Dendritic cell treated with granulocyte-macrophage colony-stimulating factor and Interleukin-4, amounts not matched to agents 40 ng/mL and 50 ng/mL, for 4 days (primary cell): Measurements from ENCODE around the gene SLC22A4.
A peak's percentile ranks its signal among the peaks of the same experiment; 100 is the strongest.

Experiments
- H3K27ac Mint-ChIP-seq: one replicate; pipeline ENCODE4 v1.8.0; 2022; ENCODE audit warnings: mild to moderate bottlenecking, mixed read lengths
- H3K27me3 Mint-ChIP-seq: one replicate; pipeline ENCODE4 v1.8.0; 2022; ENCODE audit warnings: mild to moderate bottlenecking, mixed read lengths
- H3K36me3 Mint-ChIP-seq: one replicate; pipeline ENCODE4 v1.8.0; 2022; ENCODE audit warnings: low read depth, mixed read lengths
- H3K4me1 Mint-ChIP-seq: one replicate; pipeline ENCODE4 v1.8.0; 2022; ENCODE audit warnings: low read depth, mixed read lengths
- H3K4me3 Mint-ChIP-seq: one replicate; pipeline ENCODE4 v1.8.0; 2022; ENCODE audit warnings: mild to moderate bottlenecking, moderate library complexity, mixed read lengths
- H3K9me3 Mint-ChIP-seq: one replicate; pipeline ENCODE4 v1.8.0; 2022; ENCODE audit warnings: mixed read lengths
- intact Hi-C: fragments of 100-400 bp; cut with micrococcal nuclease; formaldehyde crosslinking; loops from one replicate; pipeline ENCODE4 v1.15.0; 2022

Gene SLC22A4

GRCh38 chr5:132275367-132276220 is 18.6 kb upstream of the SLC22A4 start:
- Mint-ChIP-seq H3K4me1 (peaks cover 26% of the 10 kb centered on the region), H3K27ac (no peak overlapping the region), H3K27me3 (peaks cover 29% of the 10 kb centered on the region), H3K36me3 (no peaks in the 10 kb centered on the region), H3K9me3 (no peaks in the 10 kb centered on the region), H3K4me3 (no peak overlapping the region)
- intact Hi-C loops: no loop called here

DNA sequence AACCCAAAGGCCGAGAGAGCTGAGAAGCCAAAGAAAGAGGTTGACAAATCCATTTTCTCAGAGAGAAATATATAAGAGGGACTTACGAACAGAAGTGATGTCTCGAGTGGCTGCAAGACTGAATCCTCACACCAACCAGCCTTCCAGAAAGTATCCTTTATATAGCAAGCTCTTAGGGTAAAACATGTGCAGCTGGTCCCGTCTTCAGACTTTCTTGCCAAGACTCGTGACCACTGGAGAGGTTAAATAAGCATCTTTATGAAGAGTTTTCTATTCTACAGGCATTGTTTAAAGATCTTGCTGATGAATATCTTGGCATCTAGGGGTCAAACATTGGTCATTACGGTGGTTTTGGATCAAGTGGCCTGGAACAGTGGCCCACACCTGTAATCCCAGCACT is 16.9 kb upstream of the SLC22A4 start:
- intact Hi-C loops: no loop called here
- Mint-ChIP-seq H3K4me3 (no peak overlapping the region), H3K4me1 (peaks cover 27% of the 10 kb centered on the region), H3K36me3 (no peaks in the 10 kb centered on the region), H3K9me3 (no peaks in the 10 kb centered on the region), H3K27me3 (peaks cover 15% of the 10 kb centered on the region), H3K27ac (no peak overlapping the region)

GRCh38 chr5:132277971-132278853 is 16.0 kb upstream of the SLC22A4 start:
- H3K4me1 Mint-ChIP-seq: peaks cover 28% of the 10 kb centered on the region
- intact Hi-C loops: no loop called here
- no peak overlapping the region for H3K4me3 Mint-ChIP-seq
- peaks cover 7% of the 10 kb centered on the region for H3K27me3 Mint-ChIP-seq
- no peak overlapping the region for H3K27ac Mint-ChIP-seq
- H3K36me3 Mint-ChIP-seq: no peaks in the 10 kb centered on the region
- H3K9me3 Mint-ChIP-seq: no peaks in the 10 kb centered on the region

DNA sequence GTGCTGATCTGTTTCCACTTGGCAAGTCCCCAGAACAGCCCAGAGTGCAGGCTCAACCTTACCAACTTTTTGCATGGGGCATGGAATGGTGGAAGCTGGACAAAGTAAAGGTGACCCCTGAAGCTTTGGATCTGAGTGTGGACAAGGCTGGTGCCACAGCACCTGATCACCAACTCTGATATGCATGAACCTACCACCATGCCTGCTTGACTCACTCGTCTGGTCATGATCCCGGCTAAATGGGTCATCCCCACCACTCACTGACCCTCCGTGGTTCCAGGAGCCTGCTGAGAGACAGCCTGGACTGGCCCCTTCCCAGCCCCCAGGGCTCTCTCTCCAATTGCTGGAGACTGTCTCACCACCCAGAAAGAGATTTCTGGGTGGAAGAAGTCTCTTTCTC is 14.4 kb upstream of the SLC22A4 start:
- Mint-ChIP-seq H3K4me1 (peaks cover 28% of the 10 kb centered on the region), H3K27ac (peak overlapping the region; percentile 5), H3K9me3 (no peaks in the 10 kb centered on the region), H3K27me3 (no peaks in the 10 kb centered on the region), H3K36me3 (no peaks in the 10 kb centered on the region), H3K4me3 (no peak overlapping the region)
- intact Hi-C loops: no loop called here

DNA sequence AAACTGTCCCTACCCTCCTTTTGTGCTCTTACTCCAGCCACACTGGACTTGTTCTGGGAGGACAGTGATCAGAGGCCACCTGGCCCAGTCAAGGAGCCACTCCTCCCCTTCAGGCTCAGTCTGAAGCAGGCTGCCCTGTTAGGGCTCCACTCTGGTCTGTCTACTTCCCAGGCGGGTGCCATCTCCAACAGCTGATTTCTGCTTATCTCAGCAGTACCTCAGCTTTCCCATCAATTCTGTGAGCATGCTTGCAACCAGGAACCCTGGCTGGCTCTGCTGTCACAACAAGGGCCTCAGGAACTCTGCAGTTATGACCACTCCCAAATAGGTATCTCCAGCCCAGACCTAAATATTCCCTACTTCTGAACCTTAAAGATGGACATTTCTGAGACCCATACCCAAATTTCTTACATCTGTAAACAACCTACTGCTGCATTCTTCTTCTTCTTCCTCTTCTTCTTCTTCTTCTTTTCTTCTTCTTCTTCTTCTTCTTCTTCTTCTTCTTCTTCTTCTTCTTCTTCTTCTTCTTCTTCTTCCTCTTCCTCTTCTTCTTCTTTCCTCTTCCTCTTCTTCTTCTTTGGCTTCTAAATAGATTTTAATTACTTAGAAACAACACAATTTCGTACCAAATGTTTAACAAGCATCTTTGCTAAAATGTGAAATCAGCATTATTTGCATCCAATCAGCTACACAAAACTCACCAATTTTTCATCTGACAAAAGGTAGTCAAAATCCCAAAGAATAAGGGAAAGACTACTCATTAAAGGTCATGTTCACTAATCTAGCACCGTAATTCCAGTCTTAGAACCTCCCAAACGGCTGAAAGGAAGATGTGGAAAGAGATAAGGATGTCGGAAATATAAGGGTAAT is 13.6 kb upstream of the SLC22A4 start:
- Mint-ChIP-seq H3K27me3 (no peaks in the 10 kb centered on the region), H3K36me3 (no peaks in the 10 kb centered on the region), H3K9me3 (no peaks in the 10 kb centered on the region), H3K4me3 (no peak overlapping the region), H3K27ac (peak overlapping the region; percentile 5), H3K4me1 (peaks cover 28% of the 10 kb centered on the region)
- intact Hi-C loops: no loop called here

DNA sequence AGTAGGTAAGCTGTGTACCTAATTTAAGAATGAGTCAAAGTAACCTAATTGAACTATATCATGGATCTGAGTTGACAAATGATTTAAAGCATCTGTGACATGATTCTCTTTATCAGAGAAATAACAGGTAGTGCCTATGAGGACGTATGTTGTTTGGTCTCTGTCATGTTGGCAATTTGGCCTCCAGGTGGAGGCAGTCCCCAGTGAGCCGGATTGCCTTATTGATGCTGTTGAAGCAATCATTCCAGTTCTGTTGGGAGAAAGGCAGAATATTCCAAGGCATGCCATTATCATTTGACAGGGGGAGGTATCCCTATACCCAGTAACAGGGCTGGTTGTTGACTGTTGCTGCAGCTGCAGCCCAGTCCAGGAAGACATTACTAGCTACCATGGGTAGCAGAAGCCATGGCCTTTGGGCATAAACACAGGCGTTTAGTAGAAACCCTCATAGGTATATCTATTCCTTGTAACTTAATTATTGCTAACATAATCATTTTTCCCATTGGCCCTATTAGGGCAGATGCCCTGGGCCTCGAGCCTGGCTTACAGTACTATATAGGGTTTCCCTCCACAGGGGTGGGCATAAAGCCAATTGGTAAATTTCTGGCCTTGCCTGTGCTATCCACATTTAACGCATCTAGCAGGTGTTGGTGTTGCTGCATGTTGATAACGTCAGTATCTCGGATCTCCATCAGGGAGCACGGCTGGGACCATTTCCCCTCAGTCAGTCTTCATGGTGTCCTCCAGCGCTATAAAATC is 12.2 kb upstream of the SLC22A4 start:
- no peaks in the 10 kb centered on the region for H3K27me3 Mint-ChIP-seq
- H3K4me3 Mint-ChIP-seq: no peak overlapping the region
- intact Hi-C loops: no loop called here
- H3K36me3 Mint-ChIP-seq: no peaks in the 10 kb centered on the region
- H3K27ac Mint-ChIP-seq: no peak overlapping the region
- H3K4me1 Mint-ChIP-seq: peaks cover 28% of the 10 kb centered on the region
- H3K9me3 Mint-ChIP-seq: no peaks in the 10 kb centered on the region

DNA sequence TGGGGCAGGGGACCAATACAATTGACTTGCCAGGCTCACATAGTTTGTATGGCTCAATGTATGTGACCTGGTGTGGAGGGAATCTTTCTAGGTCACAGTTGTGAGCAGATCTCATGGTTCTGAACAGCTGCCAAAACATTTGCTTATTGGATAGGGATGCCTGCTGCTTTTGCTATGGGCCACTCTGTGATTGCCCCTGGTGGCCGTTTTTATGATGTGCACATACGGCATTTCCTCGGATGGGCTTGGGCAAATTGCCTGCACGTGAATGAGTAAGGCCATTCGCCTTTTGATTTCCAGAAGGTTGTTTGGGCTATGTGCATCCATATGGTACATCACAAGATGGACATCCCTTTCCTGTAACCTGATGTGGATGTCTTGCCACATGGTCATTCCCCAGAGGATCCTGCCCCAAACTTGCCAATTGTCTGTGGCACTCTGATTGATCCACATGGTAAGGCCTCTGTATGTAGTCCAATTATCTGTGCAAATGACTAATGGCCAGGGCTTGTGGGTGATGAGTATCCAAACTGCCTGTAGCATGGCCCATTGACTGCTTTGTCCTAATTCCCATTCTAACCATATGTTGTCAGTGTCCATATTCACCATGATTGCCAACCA is 10.7 kb upstream of the SLC22A4 start:
- H3K27me3 Mint-ChIP-seq: no peaks in the 10 kb centered on the region
- intact Hi-C loops: no loop called here
- no peak overlapping the region for H3K27ac Mint-ChIP-seq
- no peaks in the 10 kb centered on the region for H3K9me3 Mint-ChIP-seq
- peaks cover 28% of the 10 kb centered on the region for H3K4me1 Mint-ChIP-seq
- H3K4me3 Mint-ChIP-seq: no peak overlapping the region
- H3K36me3 Mint-ChIP-seq: no peaks in the 10 kb centered on the region

DNA sequence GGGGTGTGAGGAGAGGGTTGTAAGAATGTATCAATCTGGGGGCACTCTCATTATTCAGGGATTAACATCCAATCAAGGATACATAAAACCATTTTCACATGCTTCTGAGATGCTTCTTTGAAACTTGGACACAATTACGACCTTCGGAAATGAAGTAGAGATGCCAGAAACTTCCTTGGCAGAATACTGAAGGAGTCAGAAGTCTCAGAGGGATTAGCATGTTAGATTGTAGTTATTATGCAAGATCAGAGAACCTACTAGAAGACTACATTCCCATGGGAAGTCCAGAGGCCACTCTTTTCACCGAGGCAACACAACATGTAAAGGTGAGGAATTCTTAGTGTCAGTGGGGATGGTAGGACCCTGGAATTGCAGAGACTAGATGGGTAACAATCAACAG is 5.1 kb upstream of the SLC22A4 start:
- Mint-ChIP-seq H3K27ac (no peak overlapping the region), H3K9me3 (no peaks in the 10 kb centered on the region), H3K4me1 (peaks cover 17% of the 10 kb centered on the region), H3K4me3 (no peak overlapping the region), H3K27me3 (no peaks in the 10 kb centered on the region), H3K36me3 (peaks cover 6% of the 10 kb centered on the region)
- intact Hi-C loops: no loop called here

DNA sequence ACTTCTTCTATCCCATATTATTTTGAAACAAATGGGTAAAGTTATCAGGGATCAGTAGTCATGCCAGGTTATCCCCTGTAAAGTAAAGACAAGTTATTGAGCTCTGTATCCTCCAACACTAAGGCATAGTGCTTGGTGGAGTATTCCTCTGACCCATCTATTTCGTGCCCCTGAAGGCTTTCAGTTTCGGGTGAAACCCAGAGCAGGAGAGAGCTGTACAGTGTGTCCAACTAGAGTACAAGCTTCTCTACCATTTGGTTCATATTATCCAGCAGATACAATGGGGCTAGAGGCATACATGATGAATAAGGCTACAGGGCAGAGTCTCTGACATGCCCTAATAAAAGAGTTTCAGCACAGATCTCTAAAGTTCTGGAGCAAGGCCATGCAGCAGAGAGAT is 3.2 kb upstream of the SLC22A4 start:
- peaks cover 6% of the 10 kb centered on the region for H3K36me3 Mint-ChIP-seq
- intact Hi-C loops: loop anchor here (5.0 kb wide), 1 partner anchor 76 kb away; the partner anchor contains the start of gene SLC22A5

GRCh38 chr5:132293066-132293991 is 865 bp upstream of the SLC22A4 start:
- Mint-ChIP-seq H3K27ac (peak overlapping the region; percentile 99), H3K4me3 (peak overlapping the region; percentile 93), H3K9me3 (no peaks in the 10 kb centered on the region), H3K4me1 (peaks cover 56% of the 10 kb centered on the region), H3K27me3 (no peaks in the 10 kb centered on the region), H3K36me3 (peaks cover 6% of the 10 kb centered on the region)
- intact Hi-C loops: loop anchor here (5.0 kb wide), 1 partner anchor 74 kb away; the partner anchor contains the start of gene SLC22A5

More for the DNA sequence above, 3.2 kb upstream of the SLC22A4 start:
- H3K9me3 Mint-ChIP-seq: no peaks in the 10 kb centered on the region
- H3K27ac Mint-ChIP-seq: no peak overlapping the region
- no peak overlapping the region for H3K4me3 Mint-ChIP-seq
- H3K27me3 Mint-ChIP-seq: no peaks in the 10 kb centered on the region
- peaks cover 35% of the 10 kb centered on the region for H3K4me1 Mint-ChIP-seq

- Mint-ChIP-seq H3K4me1 (peaks cover 68% of the 10 kb centered on the region), H3K27ac (peak overlapping the region; percentile 99), H3K4me3 (peak overlapping the region; percentile 93), H3K36me3 (peaks cover 6% of the 10 kb centered on the region), H3K9me3 (no peaks in the 10 kb centered on the region), H3K27me3 (no peaks in the 10 kb centered on the region)
- intact Hi-C loops: loop anchor here (5.0 kb wide), 1 partner anchor 72 kb away; the partner anchor contains the start of gene SLC22A5
Observed at GRCh38 chr5:132294728-132295504, 722 bp downstream of the SLC22A4 start.
